GM12873 (cell line): ENCODE data around the gene DOCK8.

Experiments used
- CTCF ChIP-seq: IDR thresholded peaks from 2 replicates; pipeline ENCODE4 v1.5.1; 2012; ENCODE audit warnings: low read depth, mild to moderate bottlenecking, moderate library complexity, low read length, control low read depth; ENCODE audit not compliant: insufficient read depth; ENCODE audit errors: missing control alignments

DOCK8 gene

GRCh38 chr9:504921-505740 lies 290.5 kb downstream of the DOCK8 start:
- no peak for TF ChIP-seq CTCF

- TF ChIP-seq CTCF: no peak
Observed at GRCh38 chr9:505741-506059, 291.0 kb downstream of the DOCK8 start.

DNA sequence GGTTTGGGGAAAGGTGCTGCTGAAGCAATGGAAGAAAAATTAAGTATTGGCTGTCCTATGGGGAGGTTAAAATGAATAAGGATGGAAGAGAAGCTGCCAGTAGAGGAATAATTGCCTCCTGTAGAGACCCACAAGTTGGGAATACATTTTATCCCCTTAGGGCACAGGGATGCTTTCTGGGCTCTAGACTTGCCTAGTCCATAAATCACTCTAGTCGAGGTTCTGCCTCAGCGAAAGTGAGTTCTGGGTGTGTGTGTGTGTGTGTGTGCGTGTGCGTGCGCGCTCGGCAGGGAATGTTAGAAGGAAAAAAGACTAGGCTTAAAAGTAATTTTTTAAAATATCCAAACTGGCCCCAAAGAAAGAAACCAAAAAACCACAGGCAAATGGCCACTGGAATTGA lies 291.6 kb downstream of the DOCK8 start:
- no peak for TF ChIP-seq CTCF

DNA sequence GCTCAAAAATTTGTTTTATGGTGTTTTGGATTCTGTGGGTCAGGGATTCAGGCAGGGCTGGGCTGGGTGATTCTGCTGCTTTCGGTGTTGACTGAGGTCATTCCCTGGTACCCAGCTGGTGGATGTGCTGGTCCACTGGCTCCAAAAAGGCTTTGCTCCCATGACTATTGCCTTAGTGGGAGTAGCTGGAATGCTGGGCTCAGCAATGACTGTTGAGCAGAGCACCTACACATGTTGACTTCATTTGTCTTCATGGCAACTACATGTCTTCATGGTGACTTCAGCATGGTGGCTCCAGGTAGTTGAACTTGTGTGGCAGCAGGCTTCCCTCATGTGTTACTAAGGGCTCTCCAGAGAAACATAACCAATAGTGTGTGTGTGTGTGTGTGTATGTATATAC lies 297.2 kb downstream of the DOCK8 start:
- TF ChIP-seq CTCF: no peak

- TF ChIP-seq CTCF: no peak
Observed at GRCh38 chr9:512555-513272, 298.0 kb downstream of the DOCK8 start.
